BE2C (cell line): ENCODE results near the gene MAGI1.
A peak's percentile ranks its signal among the peaks of the same experiment; 100 is the strongest.

Experiments
- DNase-seq: peaks from one replicate; pipeline ENCODE4 v3.0.0-alpha.2; 2020
- H3K27me3 ChIP-seq: fragments of 250-450 bp; sonication (Bioruptor Pico); 2 replicates; pipeline ENCODE4 v1.5.1; 2020; ENCODE audit warnings: mild to moderate bottlenecking
- H3K36me3 ChIP-seq: fragments of 250-450 bp; sonication (Bioruptor Pico); 2 replicates; pipeline ENCODE4 v1.5.1; 2020; ENCODE audit warnings: mild to moderate bottlenecking
- H3K4me1 ChIP-seq: fragments of 250-450 bp; sonication (Bioruptor Pico); 2 replicates; pipeline ENCODE4 v1.5.1; 2020
- H3K4me3 ChIP-seq: 2 replicates; pipeline ENCODE4 v1.5.1; 2011; ENCODE audit warnings: low read depth, low read length
- H3K9me3 ChIP-seq: fragments of 250-450 bp; sonication (Bioruptor Pico); 2 replicates; pipeline ENCODE4 v1.5.1; 2020
- CTCF ChIP-seq: IDR thresholded peaks from 2 replicates; pipeline ENCODE4 v1.5.1; 2012; ENCODE audit warnings: mild to moderate bottlenecking, low read depth, low read length

MAGI1 gene

GRCh38 chr3:66077973-66078372, 39.3 kb upstream of the MAGI1 start:
- no peak for TF ChIP-seq CTCF
- H3K36me3 ChIP-seq = no peaks in the 10 kb centered on the region
- DNase-seq = no peak
- H3K4me3 ChIP-seq = no peak overlapping the region
- no peaks in the 10 kb centered on the region for H3K9me3 ChIP-seq
- 0 out of 2 replicates have a peak, but pooled peaks cover 3% of the 10 kb centered on the region for H3K4me1 ChIP-seq
- no peaks in the 10 kb centered on the region for H3K27me3 ChIP-seq

GRCh38 chr3:66076861-66077470, 38.2 kb upstream of the MAGI1 start:
- H3K4me3 ChIP-seq = no peak overlapping the region
- TF ChIP-seq CTCF = no peak
- DNase-seq = peak; percentile 58
- 0 out of 2 replicates have a peak, but pooled peaks cover 3% of the 10 kb centered on the region for H3K4me1 ChIP-seq
- no peaks in the 10 kb centered on the region for H3K36me3 ChIP-seq
- no peaks in the 10 kb centered on the region for H3K9me3 ChIP-seq
- no peaks in the 10 kb centered on the region for H3K27me3 ChIP-seq

GRCh38 chr3:66075281-66075680, 36.6 kb upstream of the MAGI1 start:
- H3K36me3 ChIP-seq = no peaks in the 10 kb centered on the region
- no peak for TF ChIP-seq CTCF
- DNase-seq = no peak

GRCh38 chr3:66073464-66074141, 34.9 kb upstream of the MAGI1 start:
- Histone ChIP-seq H3K4me1 (0 out of 2 replicates have a peak, but pooled peaks cover 3% of the 10 kb centered on the region), H3K9me3 (no peaks in the 10 kb centered on the region), H3K36me3 (no peaks in the 10 kb centered on the region), H3K27me3 (no peaks in the 10 kb centered on the region), H3K4me3 (no peak overlapping the region)
- DNase-seq = no peak
- no peak for TF ChIP-seq CTCF

More at GRCh38 chr3:66075281-66075680, 36.6 kb upstream of the MAGI1 start:
- no peaks in the 10 kb centered on the region for H3K27me3 ChIP-seq
- no peak overlapping the region for H3K4me3 ChIP-seq
- H3K9me3 ChIP-seq = no peaks in the 10 kb centered on the region
- H3K4me1 ChIP-seq = 0 out of 2 replicates have a peak, but pooled peaks cover 3% of the 10 kb centered on the region

GRCh38 chr3:66068255-66068654, 29.5 kb upstream of the MAGI1 start:
- no peak for TF ChIP-seq CTCF
- no peaks in the 10 kb centered on the region for H3K9me3 ChIP-seq
- no peaks in the 10 kb centered on the region for H3K27me3 ChIP-seq
- H3K36me3 ChIP-seq = no peaks in the 10 kb centered on the region
- no peak for DNase-seq
- H3K4me3 ChIP-seq = no peak overlapping the region
- no peaks in the 10 kb centered on the region for H3K4me1 ChIP-seq

DNA sequence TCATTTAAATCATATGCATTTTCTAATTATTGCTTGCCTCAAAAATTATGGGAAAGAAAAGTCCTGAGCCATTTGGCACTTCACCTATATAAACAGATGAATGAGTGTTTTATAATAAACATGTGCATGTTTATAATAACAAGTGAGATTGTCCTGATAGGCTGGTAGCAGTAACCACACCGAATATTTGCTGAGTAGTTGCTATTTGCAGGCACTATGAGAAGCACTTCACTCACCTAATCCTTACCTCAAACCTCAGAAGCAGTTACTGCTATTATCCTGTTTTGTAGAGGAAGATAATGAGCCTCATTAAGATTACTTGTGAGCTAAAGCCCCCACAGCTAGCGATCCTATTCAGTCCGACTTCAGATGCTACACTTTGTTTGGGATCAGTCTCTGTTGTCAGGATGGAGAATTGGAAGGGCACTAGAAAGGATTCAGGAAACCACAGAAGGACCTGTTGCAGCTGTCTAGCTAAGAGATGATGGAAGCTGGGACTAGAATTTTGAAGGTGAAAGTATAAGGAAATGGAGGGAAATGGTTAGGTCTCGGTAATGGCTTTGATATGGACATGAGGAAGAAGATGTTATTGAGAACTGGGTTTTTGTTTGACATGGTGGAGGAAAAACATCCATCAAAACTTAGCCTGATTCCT, 28.4 kb upstream of the MAGI1 start:
- Histone ChIP-seq H3K9me3 (no peaks in the 10 kb centered on the region), H3K4me3 (no peak overlapping the region), H3K4me1 (no peaks in the 10 kb centered on the region), H3K27me3 (no peaks in the 10 kb centered on the region), H3K36me3 (no peaks in the 10 kb centered on the region)
- no peak for DNase-seq
- TF ChIP-seq CTCF = no peak
